Nephron progenitor cell (in vitro differentiated cells): ENCODE results near the gene DHRSX.

Source experiments
- DNase-seq: peaks from one replicate; pipeline ENCODE4 v3.0.0; 2021
- H3K27ac Mint-ChIP-seq: 2 replicates; pipeline ENCODE4 v1.8.0; 2021; ENCODE audit warnings: mild to moderate bottlenecking, moderate library complexity, mixed read lengths
- H3K27me3 Mint-ChIP-seq: 2 replicates; pipeline ENCODE4 v1.8.0; 2021; ENCODE audit warnings: mild to moderate bottlenecking, low read depth, mixed read lengths; ENCODE audit not compliant: poor library complexity
- H3K36me3 Mint-ChIP-seq: 2 replicates; pipeline ENCODE4 v1.8.0; 2021; ENCODE audit warnings: low read depth, mixed read lengths
- H3K4me1 Mint-ChIP-seq: 2 replicates; pipeline ENCODE4 v1.8.0; 2021; ENCODE audit warnings: mixed read lengths
- H3K4me3 Mint-ChIP-seq: 2 replicates; pipeline ENCODE4 v1.8.0; 2021; ENCODE audit warnings: mild to moderate bottlenecking, moderate library complexity, mixed read lengths
- H3K9me3 Mint-ChIP-seq: 2 replicates; pipeline ENCODE4 v1.8.0; 2021; ENCODE audit warnings: mild to moderate bottlenecking, moderate library complexity, mixed read lengths
- TF ChIP-seq, protein P1 (sequence below): fragments of 200-600 bp; sonication (generic); IDR thresholded peaks from 2 replicates; pipeline ENCODE4 v1.5.0; 2021; ENCODE audit warnings: antibody characterized with exemption

The DHRSX gene

DNA sequence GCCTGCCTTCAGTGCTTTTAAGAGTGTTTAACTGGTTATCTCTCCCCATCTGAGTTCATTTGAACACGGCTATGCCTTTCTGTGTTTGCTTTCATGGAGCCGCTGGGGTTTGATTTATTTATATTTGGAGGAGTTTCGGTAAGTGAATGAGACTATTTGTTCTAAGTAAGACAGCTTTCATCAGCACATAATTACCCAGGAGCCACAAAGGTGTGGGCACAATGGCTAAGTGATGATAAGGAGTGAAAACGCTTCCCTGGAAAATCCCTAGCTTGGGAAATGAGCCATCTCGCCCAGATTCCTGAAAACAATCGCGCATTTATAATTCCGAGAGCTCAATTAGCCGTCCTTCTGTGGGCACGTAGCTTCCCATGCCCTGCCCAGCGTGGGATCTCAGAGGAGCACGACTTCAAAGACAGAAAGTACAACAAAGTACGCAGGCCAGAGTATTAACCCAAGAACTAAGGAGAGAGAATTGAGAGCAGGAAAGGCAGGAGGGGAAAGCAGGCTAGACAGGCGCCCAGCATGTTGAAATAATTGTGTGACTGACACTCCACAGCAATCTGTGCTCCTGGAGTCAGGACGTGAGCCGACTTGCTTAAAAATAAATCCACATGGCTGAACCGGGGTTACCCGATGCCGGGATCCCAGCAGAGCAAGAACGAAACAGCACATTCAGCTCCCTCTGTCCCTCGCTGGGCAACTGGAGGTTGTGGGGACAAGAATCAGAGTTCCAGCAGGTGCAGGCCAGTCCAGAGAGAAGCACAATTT, 99.0 kb downstream of the DHRSX start:
- H3K9me3 Mint-ChIP-seq, result peaks cover 10% of the 10 kb centered on the region
- H3K27me3 Mint-ChIP-seq, result no peaks in the 10 kb centered on the region
- peaks cover 33% of the 10 kb centered on the region for H3K4me1 Mint-ChIP-seq
- peaks cover 62% of the 10 kb centered on the region for H3K36me3 Mint-ChIP-seq
- DNase-seq, result no peak
- no peak overlapping the region for H3K4me3 Mint-ChIP-seq
- peak overlapping the region; percentile 70 for H3K27ac Mint-ChIP-seq
- TF ChIP-seq, protein P1, sequence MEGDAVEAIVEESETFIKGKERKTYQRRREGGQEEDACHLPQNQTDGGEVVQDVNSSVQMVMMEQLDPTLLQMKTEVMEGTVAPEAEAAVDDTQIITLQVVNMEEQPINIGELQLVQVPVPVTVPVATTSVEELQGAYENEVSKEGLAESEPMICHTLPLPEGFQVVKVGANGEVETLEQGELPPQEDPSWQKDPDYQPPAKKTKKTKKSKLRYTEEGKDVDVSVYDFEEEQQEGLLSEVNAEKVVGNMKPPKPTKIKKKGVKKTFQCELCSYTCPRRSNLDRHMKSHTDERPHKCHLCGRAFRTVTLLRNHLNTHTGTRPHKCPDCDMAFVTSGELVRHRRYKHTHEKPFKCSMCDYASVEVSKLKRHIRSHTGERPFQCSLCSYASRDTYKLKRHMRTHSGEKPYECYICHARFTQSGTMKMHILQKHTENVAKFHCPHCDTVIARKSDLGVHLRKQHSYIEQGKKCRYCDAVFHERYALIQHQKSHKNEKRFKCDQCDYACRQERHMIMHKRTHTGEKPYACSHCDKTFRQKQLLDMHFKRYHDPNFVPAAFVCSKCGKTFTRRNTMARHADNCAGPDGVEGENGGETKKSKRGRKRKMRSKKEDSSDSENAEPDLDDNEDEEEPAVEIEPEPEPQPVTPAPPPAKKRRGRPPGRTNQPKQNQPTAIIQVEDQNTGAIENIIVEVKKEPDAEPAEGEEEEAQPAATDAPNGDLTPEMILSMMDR, result no peak

DNA sequence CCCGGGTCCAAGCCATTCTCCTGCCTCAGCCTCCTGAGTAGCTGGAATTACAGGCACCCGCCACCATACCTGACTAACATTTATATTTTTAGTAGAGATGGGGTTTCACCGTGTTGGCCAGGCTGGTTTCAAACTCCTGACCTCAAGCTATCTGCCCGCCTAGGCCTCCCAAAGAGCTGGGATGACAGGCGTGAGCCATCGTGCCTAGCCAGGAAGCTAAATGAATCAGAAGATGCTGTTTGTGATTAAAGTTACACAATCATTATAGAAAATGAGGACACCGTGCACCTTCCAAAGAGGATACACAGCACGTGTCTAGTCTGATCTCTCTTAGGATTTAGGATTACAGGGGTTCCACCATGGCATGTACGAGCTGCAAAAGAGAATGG, 99.6 kb downstream of the DHRSX start:
- no peaks in the 10 kb centered on the region for H3K27me3 Mint-ChIP-seq
- peak overlapping the region; percentile 70 for H3K27ac Mint-ChIP-seq
- TF ChIP-seq, protein P1, result no peak
- peaks cover 34% of the 10 kb centered on the region for H3K4me1 Mint-ChIP-seq
- peaks cover 5% of the 10 kb centered on the region for H3K9me3 Mint-ChIP-seq
- no peak overlapping the region for H3K4me3 Mint-ChIP-seq
- DNase-seq, result no peak
- H3K36me3 Mint-ChIP-seq, result peaks cover 57% of the 10 kb centered on the region

GRCh38 chrX:2398064-2398656, 102.6 kb downstream of the DHRSX start:
- Mint-ChIP-seq H3K4me1 (peaks cover 34% of the 10 kb centered on the region), H3K27ac (peak overlapping the region; percentile 6), H3K4me3 (no peak overlapping the region), H3K36me3 (peaks cover 58% of the 10 kb centered on the region), H3K27me3 (no peaks in the 10 kb centered on the region), H3K9me3 (peaks cover 3% of the 10 kb centered on the region)
- DNase-seq, result no peak
- TF ChIP-seq, protein P1, result no peak

- Mint-ChIP-seq H3K36me3 (peaks cover 54% of the 10 kb centered on the region), H3K27me3 (no peaks in the 10 kb centered on the region), H3K4me3 (no peak overlapping the region), H3K9me3 (peaks cover 3% of the 10 kb centered on the region), H3K27ac (peak overlapping the region; percentile 6), H3K4me1 (peaks cover 34% of the 10 kb centered on the region)
- TF ChIP-seq, protein P1, result no peak
- no peak for DNase-seq
These were observed 103.3 kb downstream of the DHRSX start for GRCh38 chrX:2397229-2398063.

GRCh38 chrX:2395261-2395992, 105.3 kb downstream of the DHRSX start:
- DNase-seq, result peak; percentile 15
- peak overlapping the region; percentile 8 for H3K27ac Mint-ChIP-seq
- no peak overlapping the region for H3K4me3 Mint-ChIP-seq
- H3K4me1 Mint-ChIP-seq, result peaks cover 16% of the 10 kb centered on the region
- peaks cover 55% of the 10 kb centered on the region for H3K36me3 Mint-ChIP-seq
- H3K9me3 Mint-ChIP-seq, result peaks cover 20% of the 10 kb centered on the region
- TF ChIP-seq, protein P1, result no peak
- H3K27me3 Mint-ChIP-seq, result no peaks in the 10 kb centered on the region
